K562 (cell line): ENCODE data around the gene PTP4A2. TPM values are rescaled to one million over a fixed set of nuclear protein-coding genes. Genes with fewer than 3 reads are reported as not detected.

Experiments used
- HDAC2 ChIP-seq: fragments of 450-650 bp; IDR thresholded peaks from 2 replicates; pipeline ENCODE4 v1.6.1; 2016; ENCODE audit warnings: mild to moderate bottlenecking
- JUND ChIP-seq, 2 experiments: IDR thresholded peaks; 2 replicates in 1 of 2; 3 replicates in 1 of 2; pipeline ENCODE4 v1.6.1; 2011; ENCODE audit warnings: borderline replicate concordance in 2 of 2, low read depth in 2 of 2, low read length in 2 of 2, improper control_type of control experiment in 1 of 2, missing biosample characterization in 1 of 2, missing genetic modification characterization in 1 of 2, missing genetic modification reagents in 1 of 2
- MNT ChIP-seq, 2 experiments: fragments of 450-650 bp; conservative IDR thresholded peaks; 2 replicates each; pipeline ENCODE4 v1.6.1; 2017; ENCODE audit warnings: mild to moderate bottlenecking in 2 of 2, moderate library complexity in 2 of 2
- MXI1 ChIP-seq: IDR thresholded peaks from 2 replicates; pipeline ENCODE4 v1.6.1; 2011; ENCODE audit warnings: low read depth, mild to moderate bottlenecking, improper control_type of control experiment, low read length
- NKRF ChIP-seq: fragments of 450-650 bp; IDR thresholded peaks from 2 replicates; pipeline ENCODE4 v1.6.1; 2016; ENCODE audit warnings: borderline replicate concordance
- POLR2G ChIP-seq: fragments of 200-400 bp; formaldehyde crosslinking; IDR thresholded peaks from 2 replicates; pipeline ENCODE4 v1.6.1; 2017; ENCODE audit warnings: low read depth, mild to moderate bottlenecking, antibody characterized with exemption, low read length, moderate library complexity
- RBM14 ChIP-seq: fragments of 200-400 bp; formaldehyde crosslinking; IDR thresholded peaks from 2 replicates; pipeline ENCODE4 v1.6.1; 2018; ENCODE audit warnings: low read depth, mild to moderate bottlenecking, low read length, moderate library complexity, borderline replicate concordance; ENCODE audit not compliant: insufficient read depth
- RNF2 ChIP-seq: sonication (generic); IDR thresholded peaks from 2 replicates; pipeline ENCODE4 v1.6.1; 2016
- TCF7L2 ChIP-seq: fragments of 150-350 bp; IDR thresholded peaks from 2 replicates; pipeline ENCODE4 v1.6.1; 2016; ENCODE audit warnings: low read depth, mild to moderate bottlenecking, low read length, moderate library complexity
- TOE1 ChIP-seq, 2 experiments: fragments of 450-650 bp in 1 of 2; sonication (generic) in 1 of 2; formaldehyde crosslinking in 1 of 2; IDR thresholded peaks; 2 replicates each; pipeline versions ENCODE4 v1.7.1 to v1.8.0; 2016 to 2022; ENCODE audit warnings: borderline replicate concordance in 2 of 2, mild to moderate bottlenecking in 2 of 2, antibody characterized with exemption in 1 of 2, inconsistent platforms in 1 of 2, low read depth in 1 of 2, missing genetic modification reagents in 1 of 2, moderate library complexity in 1 of 2
- USF1 ChIP-seq: sonication (generic); formaldehyde crosslinking; IDR thresholded peaks from 2 replicates; pipeline ENCODE4 v1.9.0; 2022; ENCODE audit warnings: mild to moderate bottlenecking, missing genetic modification reagents
- ZBTB2 ChIP-seq: fragments of 450-650 bp; IDR thresholded peaks from 2 replicates; pipeline ENCODE4 v1.6.1; 2016; ENCODE audit warnings: antibody characterized with exemption
- ZNF280A ChIP-seq: fragments of 450-650 bp; IDR thresholded peaks from 2 replicates; pipeline ENCODE4 v1.6.1; 2018; ENCODE audit warnings: mild to moderate bottlenecking, low read depth; ENCODE audit not compliant: partially characterized antibody
- ZNF449 ChIP-seq: fragments of 250-450 bp; sonication (Bioruptor Pico); IDR thresholded peaks from 2 replicates; pipeline ENCODE4 v1.8.0; 2022; ENCODE audit warnings: moderate library complexity, mild to moderate bottlenecking, inconsistent platforms
- ZSCAN29 ChIP-seq: fragments of 450-650 bp; IDR thresholded peaks from 2 replicates; pipeline ENCODE4 v1.6.1; 2017
- polyA plus RNA-seq, 8 experiments: library from polyadenylated mRNA; depleted of rRNA in 4 of 8; stranded (reverse) in 5 of 8; unstranded in 3 of 8; fragments of >200 nt; fragmentation: Nextera tagmentation in 2 of 8; fragmentation: Illumina TruSeq in 1 of 8; extraction: Ambion mirVana in 2 of 8; extraction: Trizol in 1 of 8; gene quantifications; 2 replicates each; pipeline versions ENCODE4 v1.2.1 to v1.2.3, GENCODE V29; 2011 to 2014; ENCODE audit warnings: inconsistent platforms in 1 of 8, missing spikeins in 1 of 8
- total RNA-seq, 7 experiments: library from RNA; depleted of rRNA in 6 of 7; stranded (reverse); fragments of >200 nt in 6 of 7; fragmentation: Illumina TruSeq in 2 of 7; extraction: Trizol in 2 of 7; gene quantifications; 2 replicates each; pipeline versions ENCODE4 v1.2.1 to v1.2.3, GENCODE V29; 2011 to 2021; ENCODE audit warnings: low replicate concordance in 1 of 7

PTP4A2 gene
- total and polyA plus RNA-seq, 9 of the 15 experiments (the other 6 are each of a cell fraction or from before 2014, with no cell fraction given) = 197 to 870 (median 480) TPM

- TF ChIP-seq ZNF449 = no peak
- TF ChIP-seq MNT (conservative IDR thresholded peaks at IDR 0.05) = peak; percentile 98 to 99
- TF ChIP-seq JUND (IDR thresholded peaks at IDR 0.05; ENCODE audit: borderline replicate concordance, low read depth, low read length) = peak; percentile 98
- TF ChIP-seq JUND (tag; IDR thresholded peaks at IDR 0.05; ENCODE audit: borderline replicate concordance, low read depth, low read length) = peak; percentile 64; the same call in 1 of the 3 replicates
- TF ChIP-seq HDAC2 = peak; percentile 90
- peak; percentile 88 for TF ChIP-seq USF1
- TF ChIP-seq ZBTB2 = peak; percentile 88
- TF ChIP-seq TCF7L2 = peak; percentile 99
- TF ChIP-seq RNF2 = peak; percentile 98
- TF ChIP-seq ZNF280A = no peak
- peak; percentile 61; the same call in 1 of the 2 replicates for TF ChIP-seq MXI1
- TF ChIP-seq POLR2G = peak; percentile 88
- TF ChIP-seq ZSCAN29 = no peak
- peak; percentile 60; the same call in 1 of the 2 replicates for TF ChIP-seq NKRF
- TF ChIP-seq RBM14 = 0 out of 2 replicates have a peak, but pooled peaks have one; percentile 68
- TF ChIP-seq TOE1 (IDR thresholded peaks at IDR 0.05; ENCODE audit: borderline replicate concordance) = peak; percentile 90; the same call in 1 of the 2 replicates
- TF ChIP-seq TOE1 (CRISPR knock-in tag; IDR thresholded peaks at IDR 0.05; ENCODE audit: borderline replicate concordance, low read depth) = peak; percentile 92; the same call in 1 of the 2 replicates
These were observed at the start of gene PTP4A2 (continued) for GRCh38 chr1:31938184-31938975.
